Glutamatergic neuron (in vitro differentiated cells): Measurements from ENCODE around the gene ATMIN. TPM values are rescaled to one million over a fixed set of nuclear protein-coding genes. Genes with fewer than 3 reads are reported as not detected.

ENCODE experiments used
- DNase-seq: peaks from one replicate; pipeline ENCODE4 v3.0.0; 2022
- H3K27ac Mint-ChIP-seq: one replicate; pipeline ENCODE4 v1.8.0; 2020; ENCODE audit warnings: mild to moderate bottlenecking, mixed read lengths, inconsistent platforms; ENCODE audit not compliant: unreplicated experiment
- H3K27me3 Mint-ChIP-seq: one replicate; pipeline ENCODE4 v1.8.0; 2020; ENCODE audit warnings: mild to moderate bottlenecking, moderate library complexity, mixed read lengths, inconsistent platforms; ENCODE audit not compliant: unreplicated experiment
- H3K36me3 Mint-ChIP-seq: one replicate; pipeline ENCODE4 v1.8.0; 2020; ENCODE audit warnings: mild to moderate bottlenecking, mixed read lengths, inconsistent platforms; ENCODE audit not compliant: unreplicated experiment
- H3K4me1 Mint-ChIP-seq: one replicate; pipeline ENCODE4 v1.8.0; 2020; ENCODE audit warnings: mild to moderate bottlenecking, low read depth, mixed read lengths, inconsistent platforms; ENCODE audit not compliant: unreplicated experiment
- H3K4me3 Mint-ChIP-seq: one replicate; pipeline ENCODE4 v1.8.0; 2020; ENCODE audit warnings: mild to moderate bottlenecking, mixed read lengths, inconsistent platforms; ENCODE audit not compliant: unreplicated experiment
- H3K9me3 Mint-ChIP-seq: one replicate; pipeline ENCODE4 v1.8.0; 2020; ENCODE audit warnings: mild to moderate bottlenecking, moderate library complexity, mixed read lengths, inconsistent platforms; ENCODE audit not compliant: unreplicated experiment
- total RNA-seq: library from RNA; stranded (reverse); fragmentation: NEBNext Ultra II Directional; extraction: Animal tissue kit (Norgen Biotek cat#: 25700); gene quantifications from one replicate; pipeline ENCODE4 v1.2.1, GENCODE V29; 2021; ENCODE audit not compliant: unreplicated experiment
- TF ChIP-seq, protein P1 (sequence below): fragments of 200-600 bp; sonication (generic); IDR thresholded peaks from one replicate; pipeline ENCODE4 v1.5.0; 2021; ENCODE audit not compliant: partially characterized antibody, unreplicated experiment

Gene ATMIN
- total RNA-seq, 1 donor from 2014 or later, result 61.5 TPM

DNA sequence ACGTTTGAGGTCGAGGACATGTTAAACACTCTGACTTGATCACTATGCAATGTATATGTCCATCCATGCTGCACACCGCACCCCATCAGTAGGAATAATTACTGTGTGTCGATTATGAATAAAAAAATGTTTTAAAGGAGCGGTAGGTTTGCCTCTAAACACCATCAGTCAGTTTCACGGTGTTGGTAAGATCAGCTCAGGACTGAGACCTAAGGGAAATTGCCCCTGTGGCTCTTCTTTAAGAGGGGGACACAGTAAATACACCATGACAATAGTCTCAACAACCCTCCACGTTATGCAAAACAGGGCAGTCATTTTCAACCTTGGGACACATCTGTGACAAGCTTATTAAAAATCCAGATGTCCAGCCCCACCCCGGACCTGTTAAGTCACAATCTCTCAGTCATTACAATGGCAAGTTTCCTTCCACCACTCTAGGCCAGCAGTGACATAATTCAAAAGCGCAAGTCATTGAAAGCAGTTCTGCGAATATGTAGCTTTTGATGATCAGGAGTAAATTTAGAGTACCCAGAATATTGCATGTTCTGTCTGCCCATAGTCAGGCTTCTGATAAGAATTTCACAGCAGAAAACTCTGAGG lies 1.2 kb downstream of the ATMIN start:
- DNase-seq, result no peak
- Mint-ChIP-seq H3K4me1 (peaks cover 19% of the 10 kb centered on the region), H3K36me3 (no peaks in the 10 kb centered on the region), H3K9me3 (peaks cover 12% of the 10 kb centered on the region), H3K4me3 (peak overlapping the region; percentile 93), H3K27me3 (peaks cover 2% of the 10 kb centered on the region), H3K27ac (peak overlapping the region; percentile 89)
- TF ChIP-seq, protein P1, sequence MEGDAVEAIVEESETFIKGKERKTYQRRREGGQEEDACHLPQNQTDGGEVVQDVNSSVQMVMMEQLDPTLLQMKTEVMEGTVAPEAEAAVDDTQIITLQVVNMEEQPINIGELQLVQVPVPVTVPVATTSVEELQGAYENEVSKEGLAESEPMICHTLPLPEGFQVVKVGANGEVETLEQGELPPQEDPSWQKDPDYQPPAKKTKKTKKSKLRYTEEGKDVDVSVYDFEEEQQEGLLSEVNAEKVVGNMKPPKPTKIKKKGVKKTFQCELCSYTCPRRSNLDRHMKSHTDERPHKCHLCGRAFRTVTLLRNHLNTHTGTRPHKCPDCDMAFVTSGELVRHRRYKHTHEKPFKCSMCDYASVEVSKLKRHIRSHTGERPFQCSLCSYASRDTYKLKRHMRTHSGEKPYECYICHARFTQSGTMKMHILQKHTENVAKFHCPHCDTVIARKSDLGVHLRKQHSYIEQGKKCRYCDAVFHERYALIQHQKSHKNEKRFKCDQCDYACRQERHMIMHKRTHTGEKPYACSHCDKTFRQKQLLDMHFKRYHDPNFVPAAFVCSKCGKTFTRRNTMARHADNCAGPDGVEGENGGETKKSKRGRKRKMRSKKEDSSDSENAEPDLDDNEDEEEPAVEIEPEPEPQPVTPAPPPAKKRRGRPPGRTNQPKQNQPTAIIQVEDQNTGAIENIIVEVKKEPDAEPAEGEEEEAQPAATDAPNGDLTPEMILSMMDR, result no peak

DNA sequence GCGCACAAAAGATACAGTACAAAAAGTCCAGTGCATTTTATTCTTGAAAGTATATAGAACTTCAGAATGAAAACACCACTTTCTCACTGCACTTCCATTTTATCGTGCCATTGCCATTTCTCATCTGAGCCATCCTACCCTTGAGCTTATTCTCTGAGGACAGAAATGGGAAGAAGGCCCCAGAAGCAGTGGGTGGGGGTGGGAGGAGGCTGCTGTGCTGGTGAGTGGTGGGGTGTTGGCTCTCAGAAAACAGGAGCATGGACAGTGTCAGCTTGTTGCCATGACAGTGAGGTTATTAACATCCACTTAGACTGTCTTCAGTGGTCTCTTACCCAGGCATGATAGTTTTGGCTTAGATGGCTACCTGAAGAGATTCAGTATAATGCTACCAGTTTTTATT lies 4.5 kb downstream of the ATMIN start:
- Mint-ChIP-seq H3K4me1 (peaks cover 19% of the 10 kb centered on the region), H3K9me3 (peaks cover 10% of the 10 kb centered on the region), H3K27me3 (no peaks in the 10 kb centered on the region), H3K27ac (no peak overlapping the region), H3K36me3 (no peaks in the 10 kb centered on the region), H3K4me3 (peak overlapping the region; percentile 2)
- TF ChIP-seq, protein P1, result no peak
- DNase-seq, result no peak

DNA sequence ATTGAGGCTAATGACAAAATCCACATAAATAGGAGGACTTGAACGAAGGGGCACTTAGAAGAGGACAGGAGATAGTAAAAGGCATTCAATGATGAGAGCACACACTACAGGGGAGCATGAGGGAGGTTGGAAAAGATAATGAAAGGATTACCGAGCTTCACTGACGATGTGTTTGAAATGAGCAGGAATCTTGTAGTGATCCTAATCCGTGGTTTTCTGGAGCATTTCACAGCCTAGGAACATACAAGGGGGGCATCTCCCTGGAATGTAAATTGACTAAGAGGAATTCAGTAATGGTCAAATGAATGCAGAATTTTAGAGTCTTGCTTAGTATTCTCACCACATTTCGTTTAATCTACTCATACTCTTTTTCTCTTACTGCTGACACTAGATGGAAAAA lies 5.2 kb downstream of the ATMIN start:
- no peaks in the 10 kb centered on the region for H3K27me3 Mint-ChIP-seq
- peak overlapping the region; percentile 31 for H3K27ac Mint-ChIP-seq
- DNase-seq, result no peak
- no peak overlapping the region for H3K4me3 Mint-ChIP-seq
- H3K36me3 Mint-ChIP-seq, result no peaks in the 10 kb centered on the region
- peaks cover 9% of the 10 kb centered on the region for H3K9me3 Mint-ChIP-seq
- peaks cover 19% of the 10 kb centered on the region for H3K4me1 Mint-ChIP-seq
- TF ChIP-seq, protein P1, result no peak

DNA sequence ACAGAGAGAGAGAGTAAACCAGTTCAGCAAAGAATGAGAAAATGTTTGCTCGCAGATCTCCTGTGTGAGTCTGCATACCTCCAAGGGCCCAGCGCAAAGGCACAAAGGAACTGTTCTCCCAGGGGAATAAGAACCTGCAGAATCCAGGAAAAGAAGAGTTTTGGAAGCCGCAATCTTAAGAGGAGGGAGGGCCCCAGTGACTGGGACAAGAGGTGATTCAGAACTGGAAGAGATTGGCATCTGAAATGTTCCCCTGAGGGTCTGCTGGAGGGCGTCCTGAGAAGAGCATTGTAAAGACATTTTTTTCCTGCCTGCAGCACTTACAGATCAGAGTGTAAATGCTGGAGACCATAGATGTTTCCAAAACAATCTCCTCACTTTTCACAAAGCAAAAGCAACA lies 6.1 kb downstream of the ATMIN start:
- no peak overlapping the region for H3K27ac Mint-ChIP-seq
- peaks cover 6% of the 10 kb centered on the region for H3K9me3 Mint-ChIP-seq
- H3K36me3 Mint-ChIP-seq, result no peaks in the 10 kb centered on the region
- peaks cover 18% of the 10 kb centered on the region for H3K4me1 Mint-ChIP-seq
- TF ChIP-seq, protein P1, result no peak
- H3K27me3 Mint-ChIP-seq, result no peaks in the 10 kb centered on the region
- DNase-seq, result no peak
- H3K4me3 Mint-ChIP-seq, result no peak overlapping the region

DNA sequence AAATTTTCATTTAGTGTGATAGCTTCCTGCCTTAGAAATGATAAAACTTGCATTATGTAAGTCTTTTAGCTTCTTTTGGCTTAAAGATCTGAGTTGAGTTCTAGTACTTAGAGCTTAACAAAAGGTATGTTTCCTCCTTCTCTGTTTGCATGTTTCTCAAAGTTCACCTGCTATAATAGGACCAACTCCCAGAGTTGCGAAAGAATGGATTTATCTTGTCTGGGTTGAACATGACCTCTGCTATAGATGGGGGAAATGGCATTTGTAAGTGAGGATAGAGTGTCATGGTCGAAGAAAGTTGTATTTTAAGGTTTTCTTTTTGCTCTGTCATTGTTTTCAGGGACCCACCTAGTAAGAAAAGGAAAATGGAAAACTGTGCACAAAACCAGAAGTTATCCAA lies 7.2 kb downstream of the ATMIN start:
- no peak for DNase-seq
- H3K4me1 Mint-ChIP-seq, result peaks cover 10% of the 10 kb centered on the region
- no peaks in the 10 kb centered on the region for H3K27me3 Mint-ChIP-seq
- TF ChIP-seq, protein P1, result no peak
- H3K4me3 Mint-ChIP-seq, result no peak overlapping the region
- H3K27ac Mint-ChIP-seq, result no peak overlapping the region
- H3K9me3 Mint-ChIP-seq, result no peaks in the 10 kb centered on the region
- H3K36me3 Mint-ChIP-seq, result no peaks in the 10 kb centered on the region
